ENCODE measurements around the gene PRKRA. TPM values are rescaled to one million over a fixed set of nuclear protein-coding genes. Genes with fewer than 3 reads are reported as not detected.

PRKRA gene
- total RNA-seq, 4 donors from 2014 or later, result 53.8 to 71.2 (median 57.3) TPM

DNA sequence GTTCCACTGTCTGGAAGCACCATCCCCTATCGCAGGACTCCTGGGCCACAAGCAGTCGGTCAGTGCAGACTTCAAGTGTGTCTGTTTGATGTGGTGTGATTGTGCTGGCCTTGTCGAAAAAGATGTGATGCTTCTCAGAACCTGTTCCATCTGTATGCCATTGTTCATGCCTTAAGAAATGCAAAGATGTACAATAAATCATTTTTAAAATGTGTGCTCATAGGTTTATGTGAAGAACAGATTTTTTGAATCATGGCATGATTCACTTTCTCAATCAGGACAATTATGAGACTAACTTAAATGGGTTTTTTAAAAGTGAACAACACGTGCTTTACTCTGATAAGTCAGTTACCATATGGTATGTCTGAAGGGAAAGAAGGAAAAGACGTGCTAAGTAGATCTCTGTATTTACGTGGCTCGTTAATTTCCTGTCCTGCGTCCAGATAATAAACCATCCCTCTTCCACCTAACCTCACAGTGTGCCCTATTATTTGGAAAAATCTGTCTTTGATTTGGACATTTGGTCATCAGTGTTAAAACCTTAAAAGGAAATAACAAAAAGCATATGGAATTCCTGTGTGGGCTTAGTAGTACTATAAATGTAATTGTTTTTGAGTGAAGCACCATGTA lies 54.9 kb downstream of the PRKRA start:
- TF ChIP-seq POLR2A (IDR thresholded peaks at IDR 0.05), result no peak
- TF ChIP-seq, protein P1, sequence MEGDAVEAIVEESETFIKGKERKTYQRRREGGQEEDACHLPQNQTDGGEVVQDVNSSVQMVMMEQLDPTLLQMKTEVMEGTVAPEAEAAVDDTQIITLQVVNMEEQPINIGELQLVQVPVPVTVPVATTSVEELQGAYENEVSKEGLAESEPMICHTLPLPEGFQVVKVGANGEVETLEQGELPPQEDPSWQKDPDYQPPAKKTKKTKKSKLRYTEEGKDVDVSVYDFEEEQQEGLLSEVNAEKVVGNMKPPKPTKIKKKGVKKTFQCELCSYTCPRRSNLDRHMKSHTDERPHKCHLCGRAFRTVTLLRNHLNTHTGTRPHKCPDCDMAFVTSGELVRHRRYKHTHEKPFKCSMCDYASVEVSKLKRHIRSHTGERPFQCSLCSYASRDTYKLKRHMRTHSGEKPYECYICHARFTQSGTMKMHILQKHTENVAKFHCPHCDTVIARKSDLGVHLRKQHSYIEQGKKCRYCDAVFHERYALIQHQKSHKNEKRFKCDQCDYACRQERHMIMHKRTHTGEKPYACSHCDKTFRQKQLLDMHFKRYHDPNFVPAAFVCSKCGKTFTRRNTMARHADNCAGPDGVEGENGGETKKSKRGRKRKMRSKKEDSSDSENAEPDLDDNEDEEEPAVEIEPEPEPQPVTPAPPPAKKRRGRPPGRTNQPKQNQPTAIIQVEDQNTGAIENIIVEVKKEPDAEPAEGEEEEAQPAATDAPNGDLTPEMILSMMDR (IDR thresholded peaks at IDR 0.05), result no peak
- H3K4me3 ChIP-seq (ENCODE audit: low read depth, poor library complexity, severe bottlenecking), result no peak overlapping the region
- no peak for DNase-seq (ENCODE audit: low spot score in 2 of 2)
- intact Hi-C loops (cut with DNase I; ENCODE audit: low total_unique reads), result no loop called here
- WGBS, 2 donors, result 83 to 84% methylated on average over 8 of the region's 8 CpGs

DNA sequence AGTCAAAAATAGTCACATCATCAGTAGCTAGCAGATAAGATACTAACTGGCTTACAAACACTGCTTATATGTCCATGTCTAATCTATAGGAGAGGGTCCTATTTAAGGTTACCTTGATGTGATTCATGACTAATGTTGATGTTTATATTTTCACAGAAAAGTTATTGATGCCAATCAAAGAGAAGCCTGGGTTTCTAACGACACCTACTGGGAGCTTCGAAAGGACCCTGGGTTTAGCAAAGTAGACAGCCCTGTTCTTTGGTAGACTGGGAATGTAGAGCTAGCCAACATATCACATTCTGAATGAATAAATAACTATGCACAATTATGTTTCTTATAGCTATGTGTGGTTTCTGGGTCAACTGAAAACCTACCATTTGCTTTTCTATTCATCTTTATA lies 55.7 kb downstream of the PRKRA start:
- DNase-seq (ENCODE audit: low spot score in 2 of 2), result no peak
- TF ChIP-seq POLR2A (IDR thresholded peaks at IDR 0.05), result no peak
- TF ChIP-seq, protein P1 (IDR thresholded peaks at IDR 0.05), result no peak
- no peak overlapping the region for H3K4me3 ChIP-seq (ENCODE audit: low read depth, poor library complexity, severe bottlenecking)
- 90 to 92% methylated on average over 2 of the region's 2 CpGs for WGBS, 2 donors
- intact Hi-C loops (cut with DNase I; ENCODE audit: low total_unique reads), result no loop called here

DNA sequence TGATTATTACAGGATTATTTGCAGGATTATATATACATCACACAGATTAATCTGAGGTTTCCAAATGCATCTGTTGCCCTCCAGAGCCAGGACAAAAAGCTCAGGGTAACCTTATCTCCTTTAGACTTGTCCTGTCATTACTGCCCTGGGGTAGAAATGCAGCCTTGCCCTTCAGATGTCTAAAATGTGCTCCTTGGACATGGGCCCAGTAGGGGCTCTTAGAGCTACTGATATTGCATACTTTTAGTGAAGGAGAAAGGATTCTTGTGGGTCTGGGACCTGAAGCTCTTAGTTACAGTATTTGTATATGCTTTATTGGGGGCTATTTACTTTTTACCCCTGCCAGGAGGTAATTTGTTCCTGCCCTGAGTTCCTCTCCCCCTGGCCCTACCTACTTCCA lies 56.1 kb downstream of the PRKRA start:
- TF ChIP-seq POLR2A (IDR thresholded peaks at IDR 0.05), result no peak
- TF ChIP-seq, protein P1 (IDR thresholded peaks at IDR 0.05), result no peak
- intact Hi-C loops (cut with DNase I; ENCODE audit: low total_unique reads), result no loop called here

DNA sequence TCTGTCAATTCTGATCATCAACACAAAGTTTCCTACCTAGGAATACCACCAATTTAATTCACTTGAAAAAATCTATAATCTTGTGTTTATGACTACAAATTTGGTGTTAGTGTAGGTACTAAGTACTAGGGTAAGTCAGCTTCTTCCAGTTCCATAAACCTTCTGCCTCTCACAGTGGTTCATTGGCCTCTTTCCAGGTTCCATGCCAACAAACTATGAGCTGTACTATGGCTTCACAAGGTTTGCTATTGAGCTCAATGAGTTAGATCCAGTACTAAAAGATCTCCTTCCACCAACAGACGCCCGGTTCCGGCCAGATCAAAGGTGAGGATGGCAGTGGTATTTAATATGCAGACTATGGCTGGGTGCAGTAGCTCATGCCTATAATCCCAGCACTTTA lies 58.8 kb downstream of the PRKRA start:
- no peak overlapping the region for H3K4me3 ChIP-seq (ENCODE audit: low read depth, poor library complexity, severe bottlenecking)
- intact Hi-C loops (cut with DNase I; ENCODE audit: low total_unique reads), result no loop called here
- TF ChIP-seq POLR2A (IDR thresholded peaks at IDR 0.05), result no peak
- TF ChIP-seq, protein P1 (IDR thresholded peaks at IDR 0.05), result no peak
- DNase-seq (ENCODE audit: low spot score in 2 of 2), result no peak
- WGBS, 2 donors, result 95 to 98% methylated on average over 3 of the region's 3 CpGs

More for the DNA sequence above, 56.1 kb downstream of the PRKRA start:
- DNase-seq (ENCODE audit: low spot score in 2 of 2), result no peak
- no peak overlapping the region for H3K4me3 ChIP-seq (ENCODE audit: low read depth, poor library complexity, severe bottlenecking)

DNA sequence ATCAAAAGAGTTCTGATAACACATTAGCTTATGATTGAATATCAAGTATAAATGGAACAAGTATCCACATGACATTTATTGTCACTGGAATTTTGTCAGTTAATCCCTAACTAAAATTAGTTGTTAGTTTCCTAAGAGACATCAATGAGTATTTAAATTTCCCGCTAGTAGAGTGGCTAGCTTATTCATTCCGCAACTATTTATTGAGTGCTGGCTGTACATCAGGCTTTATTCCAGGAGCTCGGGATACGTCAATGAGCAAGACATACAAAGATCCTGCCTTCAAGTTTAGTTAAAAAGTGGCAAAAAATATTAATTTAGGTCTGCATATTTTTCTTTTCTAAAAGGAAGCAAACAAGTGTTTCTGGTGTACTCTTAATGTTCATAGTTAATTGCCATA lies 59.3 kb downstream of the PRKRA start:
- 91 to 96% methylated on average over 4 of the region's 4 CpGs for WGBS, 2 donors
- DNase-seq (ENCODE audit: low spot score in 2 of 2), result no peak
- intact Hi-C loops (cut with DNase I; ENCODE audit: low total_unique reads), result no loop called here

More for the DNA sequence above, 59.3 kb downstream of the PRKRA start:
- no peak overlapping the region for H3K4me3 ChIP-seq (ENCODE audit: low read depth, poor library complexity, severe bottlenecking)
- no peak for TF ChIP-seq POLR2A (IDR thresholded peaks at IDR 0.05)
- TF ChIP-seq, protein P1 (IDR thresholded peaks at IDR 0.05), result no peak

All from lower leg skin (tissue), 4 donors.